Rectal smooth muscle tissue (tissue), 1 donor: ENCODE measurements around the gene JAG2.
"Not testable (repeated sequence)": the region's sequence is repeated elsewhere in the genome, so short reads cannot be mapped to it uniquely, and the experiment has no call there.

ENCODE experiments used
- H3K27ac ChIP-seq: one replicate; pipeline ENCODE4 v1.7.0; 2013; ENCODE audit warnings: low read depth, low read length, inconsistent platforms
- H3K27me3 ChIP-seq: one replicate; pipeline ENCODE4 v1.7.0; 2013; ENCODE audit warnings: low read length; ENCODE audit not compliant: control insufficient read depth, insufficient read depth
- H3K36me3 ChIP-seq: one replicate; pipeline ENCODE4 v1.7.0; 2013; ENCODE audit warnings: low read length; ENCODE audit not compliant: control insufficient read depth, insufficient read depth
- H3K4me1 ChIP-seq: one replicate; pipeline ENCODE4 v1.7.0; 2013; ENCODE audit warnings: low read length; ENCODE audit not compliant: control insufficient read depth, insufficient read depth
- H3K4me3 ChIP-seq: one replicate; pipeline ENCODE4 v1.7.0; 2013; ENCODE audit warnings: low read length
- H3K9ac ChIP-seq: one replicate; pipeline ENCODE4 v1.7.0; 2013; ENCODE audit warnings: low read length

Gene JAG2

DNA sequence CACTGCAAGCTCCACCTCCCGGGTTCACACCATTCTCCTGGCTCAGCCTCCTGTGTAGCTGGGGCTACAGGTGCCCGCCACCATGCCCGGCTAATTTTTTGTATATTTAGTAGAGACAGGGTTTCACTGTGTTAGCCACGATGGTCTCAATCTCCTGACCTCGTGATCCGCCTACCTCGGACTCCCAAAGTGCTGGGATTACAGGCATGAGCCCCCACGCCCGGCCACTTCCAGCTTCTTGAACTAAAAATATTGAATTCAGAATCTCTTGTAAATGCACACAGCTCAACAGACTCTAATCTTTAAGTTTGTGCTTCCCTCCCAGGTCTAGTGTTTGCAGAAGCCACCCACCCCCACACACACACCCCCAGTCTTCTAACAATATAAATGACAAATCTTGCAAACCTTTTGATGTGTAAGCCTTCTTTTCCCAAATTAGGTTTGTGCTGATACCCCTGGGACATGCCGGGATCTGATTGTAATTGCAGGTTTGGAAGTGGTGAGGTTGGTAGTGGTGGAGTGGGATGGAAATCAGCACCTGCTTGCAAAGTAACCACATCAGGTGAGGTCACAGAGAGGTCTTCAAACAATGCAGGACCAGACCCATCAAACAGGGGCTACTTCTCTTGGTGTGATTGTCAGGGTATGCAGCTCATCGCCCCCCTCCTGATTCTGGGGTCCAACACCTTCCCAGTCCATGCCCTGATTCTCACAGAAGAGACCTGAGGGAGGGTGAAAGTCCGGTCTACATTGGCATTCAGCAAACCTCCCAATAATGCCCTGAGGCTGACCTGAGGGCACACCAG is 51.9 kb downstream of the JAG2 start:
- H3K4me3 ChIP-seq, result no peak overlapping the region
- H3K27me3 ChIP-seq, result peaks cover 4% of the 10 kb centered on the region
- no peak overlapping the region for H3K9ac ChIP-seq
- H3K4me1 ChIP-seq, result no peaks in the 10 kb centered on the region
- H3K36me3 ChIP-seq, result no peaks in the 10 kb centered on the region
- H3K27ac ChIP-seq, result no peak overlapping the region

DNA sequence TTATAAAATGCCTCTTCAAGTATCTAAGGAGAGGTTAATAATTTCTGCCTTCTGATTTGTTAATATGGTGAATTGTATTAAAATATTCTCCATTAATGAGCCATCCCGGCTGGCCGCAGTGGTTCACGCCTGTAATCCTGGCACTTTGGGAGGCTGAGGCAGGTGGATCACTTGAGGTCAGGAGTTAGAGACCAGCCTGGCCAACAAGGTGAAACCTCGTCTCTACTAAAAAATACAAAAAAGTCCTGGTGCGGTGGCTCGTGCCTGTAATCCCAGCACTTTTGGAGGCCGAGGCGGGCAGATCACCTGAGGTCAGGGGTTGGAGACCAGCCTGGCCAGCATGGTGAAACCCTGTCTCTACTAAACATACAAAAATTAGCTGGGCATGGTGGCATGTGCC is 59.3 kb downstream of the JAG2 start:
- not testable (repeated sequence) for H3K27me3 ChIP-seq, H3K27ac ChIP-seq, H3K9ac ChIP-seq, H3K4me1 ChIP-seq, H3K4me3 ChIP-seq, H3K36me3 ChIP-seq

DNA sequence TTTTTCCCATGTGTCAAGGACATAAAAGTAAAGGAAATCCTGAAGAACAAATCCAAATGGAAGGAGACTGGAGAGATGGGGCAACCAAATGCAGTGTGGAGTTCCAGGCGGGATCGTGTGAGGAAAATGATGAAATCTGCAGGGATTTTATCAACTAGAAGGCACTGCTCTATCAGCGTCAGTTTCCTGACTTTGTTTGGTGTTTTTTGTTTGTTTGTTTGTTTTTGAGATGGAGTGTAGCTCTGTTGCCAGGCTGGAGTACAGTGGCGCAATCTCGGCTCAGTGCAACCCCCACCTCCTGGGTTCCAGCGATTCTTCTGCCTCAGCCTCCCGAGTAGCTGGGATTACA is 60.1 kb downstream of the JAG2 start:
- Histone ChIP-seq H3K36me3 (no peaks in the 10 kb centered on the region), H3K27ac (no peak overlapping the region), H3K4me1 (no peaks in the 10 kb centered on the region), H3K27me3 (no peaks in the 10 kb centered on the region), H3K4me3 (no peak overlapping the region), H3K9ac (no peak overlapping the region)

DNA sequence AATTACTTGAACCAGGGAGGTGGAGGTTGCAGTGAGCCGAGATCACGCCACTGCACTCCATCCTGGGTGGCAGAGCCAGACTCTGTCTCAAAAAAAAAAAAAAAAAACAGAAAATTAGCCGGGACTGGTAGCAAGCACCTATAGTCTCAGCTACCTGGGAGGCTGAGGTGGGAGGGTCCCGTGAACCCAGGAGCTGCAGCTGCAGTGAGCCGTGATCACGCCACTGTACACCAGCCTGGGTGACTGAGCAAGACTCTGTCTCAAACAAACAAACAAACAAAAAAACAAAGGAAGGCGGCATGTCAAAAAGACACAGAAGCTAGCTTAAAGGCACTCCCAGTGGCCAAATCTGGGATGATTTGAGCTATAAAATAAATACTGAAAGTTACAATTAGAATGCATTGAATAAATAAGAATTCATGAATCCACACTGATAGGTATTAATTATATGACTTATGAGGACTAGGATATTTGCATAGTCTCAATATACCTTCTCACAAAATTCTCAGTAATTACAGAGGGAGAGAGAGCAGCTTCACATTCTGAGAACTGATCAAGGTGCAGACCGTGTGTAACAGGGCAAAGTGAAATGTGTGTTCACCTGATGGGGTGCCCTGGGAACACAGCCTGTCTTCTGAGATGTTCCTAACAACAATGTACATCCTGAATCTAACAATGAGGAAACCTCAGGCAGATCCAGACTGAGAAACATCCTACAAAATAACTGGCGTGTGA is 60.6 kb downstream of the JAG2 start:
- H3K4me1 ChIP-seq, result no peaks in the 10 kb centered on the region
- no peaks in the 10 kb centered on the region for H3K27me3 ChIP-seq
- H3K4me3 ChIP-seq, result no peak overlapping the region
- no peak overlapping the region for H3K27ac ChIP-seq
- no peak overlapping the region for H3K9ac ChIP-seq
- no peaks in the 10 kb centered on the region for H3K36me3 ChIP-seq

DNA sequence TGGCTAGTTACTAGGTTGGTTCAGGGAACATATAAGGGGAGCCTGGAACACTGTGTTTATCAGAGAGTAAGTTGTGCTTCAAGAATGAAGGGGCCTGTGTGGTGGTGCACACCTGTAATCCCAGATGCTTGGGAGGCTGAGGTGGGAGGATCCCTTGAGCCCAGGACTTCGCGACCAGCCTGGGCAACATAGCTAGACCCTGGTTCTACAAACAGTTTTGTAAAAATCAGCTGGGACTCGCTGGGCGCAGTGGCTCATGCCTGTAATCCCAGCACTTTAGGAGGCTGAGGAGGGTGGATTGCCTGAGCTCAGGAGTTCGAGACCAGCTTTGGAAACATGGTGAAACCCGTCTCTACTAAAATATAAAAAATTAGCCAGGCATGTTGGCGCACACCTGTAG is 61.2 kb downstream of the JAG2 start:
- Histone ChIP-seq H3K27ac (no peak overlapping the region), H3K9ac (no peak overlapping the region), H3K27me3 (peaks cover under 1% of the 10 kb centered on the region), H3K36me3 (no peaks in the 10 kb centered on the region), H3K4me1 (no peaks in the 10 kb centered on the region), H3K4me3 (no peak overlapping the region)

DNA sequence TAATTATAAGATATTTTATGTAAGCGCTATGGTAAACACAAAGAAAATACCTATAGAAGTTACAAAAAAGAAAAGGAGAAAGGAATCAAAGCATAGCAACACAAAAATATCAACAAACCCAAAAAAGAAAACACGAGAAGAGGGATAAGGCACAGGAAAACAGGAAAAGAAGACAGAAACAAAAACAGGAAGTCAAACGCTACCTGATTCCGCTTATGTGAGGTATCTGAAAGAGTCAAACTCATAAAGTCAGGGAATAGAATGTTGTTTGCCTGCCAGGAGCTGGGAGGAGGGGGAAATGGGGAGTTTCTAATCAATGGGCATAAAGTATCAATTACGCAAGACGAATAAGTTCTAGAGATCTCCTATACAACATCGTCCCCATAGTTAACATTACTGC is 63.4 kb downstream of the JAG2 start:
- no peak overlapping the region for H3K4me3 ChIP-seq
- H3K4me1 ChIP-seq, result no peaks in the 10 kb centered on the region
- no peak overlapping the region for H3K27ac ChIP-seq
- H3K9ac ChIP-seq, result no peak overlapping the region
- no peaks in the 10 kb centered on the region for H3K36me3 ChIP-seq
- H3K27me3 ChIP-seq, result peaks cover 2% of the 10 kb centered on the region

DNA sequence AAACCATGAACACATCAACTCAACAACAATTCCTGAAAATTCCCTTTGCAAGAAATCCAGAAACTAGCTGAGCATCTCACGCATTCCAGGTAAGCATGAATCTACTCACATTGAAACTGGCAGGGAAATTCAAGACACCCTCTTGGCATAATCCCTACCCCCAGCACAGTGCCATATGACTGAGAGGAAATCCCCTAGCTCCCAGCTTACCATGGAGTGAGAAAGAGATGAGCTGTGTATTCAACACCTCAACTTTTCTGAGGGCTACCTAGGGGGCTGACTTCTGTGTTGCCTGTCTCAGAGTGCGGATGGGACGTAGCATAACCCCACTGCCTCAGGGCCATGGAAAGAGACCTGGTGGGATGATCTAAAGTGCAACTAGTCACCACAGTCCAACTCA is 65.7 kb downstream of the JAG2 start:
- H3K27ac ChIP-seq, result no peak overlapping the region
- H3K4me1 ChIP-seq, result no peaks in the 10 kb centered on the region
- H3K9ac ChIP-seq, result no peak overlapping the region
- H3K36me3 ChIP-seq, result no peaks in the 10 kb centered on the region
- H3K4me3 ChIP-seq, result no peak overlapping the region
- peaks cover 2% of the 10 kb centered on the region for H3K27me3 ChIP-seq

DNA sequence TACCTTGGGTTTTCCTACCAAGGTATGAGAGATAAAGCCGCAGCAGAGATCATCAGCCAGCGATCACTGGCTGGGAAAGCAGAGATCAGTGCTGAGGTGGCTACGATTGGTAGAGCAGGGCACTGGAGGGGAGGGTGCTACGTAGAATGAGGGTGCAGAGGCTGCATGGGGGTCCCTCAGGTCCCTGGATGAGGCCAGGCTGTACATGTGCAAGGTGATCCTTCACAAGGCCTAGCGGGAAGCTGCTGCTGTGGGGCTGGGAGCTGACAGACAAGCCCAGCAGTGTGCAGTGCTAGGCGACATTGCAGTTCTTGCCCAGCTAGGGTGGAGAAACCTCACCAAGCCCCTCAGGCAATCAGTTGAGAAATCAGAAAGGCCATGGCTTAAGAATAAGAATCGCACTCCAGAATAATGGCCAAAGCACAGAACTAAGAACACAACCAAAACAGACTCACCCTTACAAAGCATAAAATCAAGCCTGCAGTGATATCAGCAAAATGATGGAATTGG is 66.2 kb downstream of the JAG2 start:
- H3K27me3 ChIP-seq, result peaks cover 2% of the 10 kb centered on the region
- H3K36me3 ChIP-seq, result no peaks in the 10 kb centered on the region
- H3K9ac ChIP-seq, result no peak overlapping the region
- H3K4me3 ChIP-seq, result no peak overlapping the region
- no peaks in the 10 kb centered on the region for H3K4me1 ChIP-seq
- no peak overlapping the region for H3K27ac ChIP-seq

DNA sequence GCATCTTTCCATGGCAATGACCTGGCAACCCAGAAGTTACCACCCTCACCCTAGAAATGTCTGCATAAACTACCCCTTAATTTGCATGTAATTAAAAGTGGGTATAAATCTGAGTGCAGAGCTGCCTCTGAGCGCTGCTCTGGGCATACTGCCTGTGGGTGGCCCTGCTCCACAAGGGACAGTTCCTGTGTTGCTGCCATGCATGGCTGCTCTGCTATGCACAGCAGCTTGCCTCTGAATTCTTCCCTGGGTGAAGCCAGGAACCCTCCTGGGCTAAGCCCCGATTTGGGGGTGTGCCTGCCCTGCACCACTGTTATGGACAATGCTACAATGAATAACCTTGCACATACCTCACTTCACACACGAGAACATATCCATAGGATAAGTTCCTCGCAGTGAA is 67.7 kb downstream of the JAG2 start:
- H3K36me3 ChIP-seq, result no peaks in the 10 kb centered on the region
- no peak overlapping the region for H3K4me3 ChIP-seq
- no peak overlapping the region for H3K27ac ChIP-seq
- H3K27me3 ChIP-seq, result peaks cover 2% of the 10 kb centered on the region
- H3K9ac ChIP-seq, result no peak overlapping the region
- no peaks in the 10 kb centered on the region for H3K4me1 ChIP-seq

DNA sequence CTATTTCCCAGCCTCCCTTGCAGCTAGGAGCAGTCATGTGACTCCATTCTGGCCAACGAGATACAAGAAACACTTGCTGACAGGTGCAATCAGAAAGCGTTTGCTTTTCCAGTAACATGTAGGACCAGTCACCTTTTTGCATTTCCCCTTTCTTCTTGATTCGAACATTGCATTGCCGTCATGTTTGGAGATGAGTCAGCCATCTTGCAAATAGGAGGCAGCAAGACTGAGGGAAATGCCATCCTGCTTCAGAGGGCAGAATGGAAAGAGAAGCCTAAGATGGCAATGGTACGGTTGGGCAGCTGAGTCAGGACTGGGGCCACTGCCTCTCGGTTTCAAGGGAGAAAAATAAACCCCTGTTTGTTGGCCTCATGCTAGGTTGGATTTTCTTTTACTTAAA is 68.8 kb downstream of the JAG2 start:
- H3K4me3 ChIP-seq, result no peak overlapping the region
- no peak overlapping the region for H3K9ac ChIP-seq
- no peaks in the 10 kb centered on the region for H3K4me1 ChIP-seq
- no peak overlapping the region for H3K27ac ChIP-seq
- peaks cover 2% of the 10 kb centered on the region for H3K27me3 ChIP-seq
- H3K36me3 ChIP-seq, result no peaks in the 10 kb centered on the region

DNA sequence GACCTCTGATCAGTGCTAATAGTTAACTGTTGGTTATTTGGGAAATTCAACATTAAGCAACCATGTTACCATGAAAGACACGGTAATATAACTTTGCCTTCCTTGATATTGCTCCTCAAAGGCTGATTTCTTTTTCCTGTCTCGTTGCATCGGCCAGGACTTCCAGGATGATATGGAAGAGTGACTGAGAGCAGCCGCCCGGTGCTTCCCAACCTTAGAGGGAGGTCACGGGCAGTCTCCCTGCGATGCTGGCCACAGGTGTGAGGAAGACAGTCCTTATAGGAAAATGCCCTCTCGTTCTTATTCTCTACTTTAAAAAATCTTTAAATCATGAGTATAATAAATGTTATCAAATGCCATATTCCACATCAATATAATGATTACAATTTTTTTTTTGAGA is 70.3 kb downstream of the JAG2 start:
- Histone ChIP-seq H3K4me1 (peaks cover 5% of the 10 kb centered on the region), H3K27me3 (peaks cover 2% of the 10 kb centered on the region), H3K9ac (no peak overlapping the region), H3K36me3 (no peaks in the 10 kb centered on the region), H3K27ac (no peak overlapping the region), H3K4me3 (no peak overlapping the region)

DNA sequence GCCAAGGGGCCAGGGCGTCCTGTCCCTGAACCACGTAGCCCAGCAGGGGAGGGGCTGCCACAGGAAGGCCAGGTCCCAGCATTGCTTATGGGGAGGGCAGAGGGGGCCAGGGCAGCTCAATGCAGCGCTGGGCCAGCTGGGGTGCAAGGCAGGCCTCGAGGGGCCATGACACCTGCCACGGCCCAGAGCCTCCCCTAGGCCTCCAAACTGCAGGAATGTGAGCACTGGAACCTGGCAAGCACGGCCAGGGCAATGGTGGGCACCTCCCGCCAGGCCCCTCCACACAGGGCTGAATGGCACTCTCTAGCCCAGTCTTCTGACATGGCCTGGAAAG is 70.8 kb downstream of the JAG2 start:
- Histone ChIP-seq H3K36me3 (no peaks in the 10 kb centered on the region), H3K27ac (no peak overlapping the region), H3K9ac (no peak overlapping the region), H3K4me1 (peaks cover 5% of the 10 kb centered on the region), H3K27me3 (peaks cover 2% of the 10 kb centered on the region), H3K4me3 (no peak overlapping the region)
